A673 (cell line): ENCODE results near the gene LIMA1.

Experiments
- CTCF ChIP-seq: fragments of 300-800, 200-600 bp; sonication (generic); conservative IDR thresholded peaks from 2 replicates; pipeline ENCODE4 v1.5.1; 2017; ENCODE audit warnings: low read depth, mild to moderate bottlenecking, antibody characterized with exemption, low read length, moderate library complexity, mixed read lengths
- EZH2 ChIP-seq: fragments of 200-600 bp; sonication (generic); IDR thresholded peaks from 2 replicates; pipeline ENCODE4 v1.6.1; 2017; ENCODE audit warnings: borderline replicate concordance, low read depth, mild to moderate bottlenecking, mixed read lengths, antibody characterized with exemption, low read length; ENCODE audit not compliant: poor library complexity, severe bottlenecking

- no peak for TF ChIP-seq CTCF
- no peak for TF ChIP-seq EZH2
These were observed 100.9 kb downstream of the LIMA1 start for GRCh38 chr12:50182461-50182860.
